Panc1 (cell line): Measurements from ENCODE around the gene C11orf24.

Source experiments
- POLR2AphosphoS5 ChIP-seq: IDR thresholded peaks from 2 replicates; pipeline ENCODE4 v1.6.1; 2012; ENCODE audit warnings: mild to moderate bottlenecking, low read depth, low read length, moderate library complexity
- TF ChIP-seq, protein P1 (sequence below): fragments of 450-650 bp; IDR thresholded peaks from 2 replicates; pipeline ENCODE4 v1.5.1; 2017; ENCODE audit warnings: mild to moderate bottlenecking
- TF ChIP-seq, protein P2 (sequence below), 2 experiments: IDR thresholded peaks; 2 replicates each; pipeline ENCODE4 v1.6.1; 2011 to 2012; ENCODE audit warnings: low read depth in 2 of 2, control low read depth in 1 of 2, low read length in 1 of 2, mild to moderate bottlenecking in 1 of 2, moderate library complexity in 1 of 2; ENCODE audit not compliant: insufficient read depth in 1 of 2

- TF ChIP-seq, protein P1, sequence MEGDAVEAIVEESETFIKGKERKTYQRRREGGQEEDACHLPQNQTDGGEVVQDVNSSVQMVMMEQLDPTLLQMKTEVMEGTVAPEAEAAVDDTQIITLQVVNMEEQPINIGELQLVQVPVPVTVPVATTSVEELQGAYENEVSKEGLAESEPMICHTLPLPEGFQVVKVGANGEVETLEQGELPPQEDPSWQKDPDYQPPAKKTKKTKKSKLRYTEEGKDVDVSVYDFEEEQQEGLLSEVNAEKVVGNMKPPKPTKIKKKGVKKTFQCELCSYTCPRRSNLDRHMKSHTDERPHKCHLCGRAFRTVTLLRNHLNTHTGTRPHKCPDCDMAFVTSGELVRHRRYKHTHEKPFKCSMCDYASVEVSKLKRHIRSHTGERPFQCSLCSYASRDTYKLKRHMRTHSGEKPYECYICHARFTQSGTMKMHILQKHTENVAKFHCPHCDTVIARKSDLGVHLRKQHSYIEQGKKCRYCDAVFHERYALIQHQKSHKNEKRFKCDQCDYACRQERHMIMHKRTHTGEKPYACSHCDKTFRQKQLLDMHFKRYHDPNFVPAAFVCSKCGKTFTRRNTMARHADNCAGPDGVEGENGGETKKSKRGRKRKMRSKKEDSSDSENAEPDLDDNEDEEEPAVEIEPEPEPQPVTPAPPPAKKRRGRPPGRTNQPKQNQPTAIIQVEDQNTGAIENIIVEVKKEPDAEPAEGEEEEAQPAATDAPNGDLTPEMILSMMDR = no peak
- TF ChIP-seq, protein P2, sequence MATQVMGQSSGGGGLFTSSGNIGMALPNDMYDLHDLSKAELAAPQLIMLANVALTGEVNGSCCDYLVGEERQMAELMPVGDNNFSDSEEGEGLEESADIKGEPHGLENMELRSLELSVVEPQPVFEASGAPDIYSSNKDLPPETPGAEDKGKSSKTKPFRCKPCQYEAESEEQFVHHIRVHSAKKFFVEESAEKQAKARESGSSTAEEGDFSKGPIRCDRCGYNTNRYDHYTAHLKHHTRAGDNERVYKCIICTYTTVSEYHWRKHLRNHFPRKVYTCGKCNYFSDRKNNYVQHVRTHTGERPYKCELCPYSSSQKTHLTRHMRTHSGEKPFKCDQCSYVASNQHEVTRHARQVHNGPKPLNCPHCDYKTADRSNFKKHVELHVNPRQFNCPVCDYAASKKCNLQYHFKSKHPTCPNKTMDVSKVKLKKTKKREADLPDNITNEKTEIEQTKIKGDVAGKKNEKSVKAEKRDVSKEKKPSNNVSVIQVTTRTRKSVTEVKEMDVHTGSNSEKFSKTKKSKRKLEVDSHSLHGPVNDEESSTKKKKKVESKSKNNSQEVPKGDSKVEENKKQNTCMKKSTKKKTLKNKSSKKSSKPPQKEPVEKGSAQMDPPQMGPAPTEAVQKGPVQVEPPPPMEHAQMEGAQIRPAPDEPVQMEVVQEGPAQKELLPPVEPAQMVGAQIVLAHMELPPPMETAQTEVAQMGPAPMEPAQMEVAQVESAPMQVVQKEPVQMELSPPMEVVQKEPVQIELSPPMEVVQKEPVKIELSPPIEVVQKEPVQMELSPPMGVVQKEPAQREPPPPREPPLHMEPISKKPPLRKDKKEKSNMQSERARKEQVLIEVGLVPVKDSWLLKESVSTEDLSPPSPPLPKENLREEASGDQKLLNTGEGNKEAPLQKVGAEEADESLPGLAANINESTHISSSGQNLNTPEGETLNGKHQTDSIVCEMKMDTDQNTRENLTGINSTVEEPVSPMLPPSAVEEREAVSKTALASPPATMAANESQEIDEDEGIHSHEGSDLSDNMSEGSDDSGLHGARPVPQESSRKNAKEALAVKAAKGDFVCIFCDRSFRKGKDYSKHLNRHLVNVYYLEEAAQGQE (IDR thresholded peaks at IDR 0.05; ENCODE audit: insufficient read depth in 1 of 2, low read depth in 2 of 2, low read length in 1 of 2) = no peak
- no peak for TF ChIP-seq POLR2AphosphoS5
Observed at GRCh38 chr11:68312117-68312779, 40.5 kb upstream of the C11orf24 start, which contains the start of gene LRP5.
